GM23248 (cell line): ENCODE data around the gene CAMLG.

ENCODE experiments used
- EZH2 ChIP-seq: fragments of 200-600 bp; sonication (generic); IDR thresholded peaks from 2 replicates; pipeline ENCODE4 v1.6.1; 2018; ENCODE audit warnings: antibody characterized with exemption, mild to moderate bottlenecking; ENCODE audit not compliant: insufficient read depth, poor library complexity, severe bottlenecking
- EZH2phosphoT487 ChIP-seq: fragments of 200-600 bp; sonication (generic); IDR thresholded peaks from 2 replicates; pipeline ENCODE4 v1.6.1; 2018; ENCODE audit warnings: antibody characterized with exemption, moderate library complexity, mild to moderate bottlenecking, low read depth; ENCODE audit not compliant: insufficient read depth

DNA sequence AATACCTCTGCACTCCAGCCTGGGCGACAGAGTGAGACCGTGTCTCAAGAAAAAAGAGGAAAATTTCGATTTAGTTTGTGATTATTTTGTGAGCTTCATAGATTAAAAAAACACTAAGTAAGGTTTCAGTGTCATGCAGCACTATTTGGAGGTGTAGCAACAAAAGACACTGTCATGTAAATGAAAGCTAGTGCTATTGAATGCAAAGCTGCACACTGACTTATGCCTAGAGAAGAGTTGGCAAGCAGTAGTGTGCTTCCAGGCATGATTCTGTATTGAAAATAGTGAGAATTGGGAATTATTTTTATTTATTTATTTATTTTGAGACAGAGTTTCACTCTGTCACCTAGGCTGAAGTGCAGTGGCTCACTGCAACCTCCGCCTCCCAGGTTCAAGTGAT, 54.8 kb downstream of the CAMLG start:
- no peak for TF ChIP-seq EZH2
- TF ChIP-seq EZH2phosphoT487, result no peak
